Fibroblast of pulmonary artery (primary cell): Measurements from ENCODE around the gene ANKUB1.
"Not testable (repeated sequence)": the region's sequence is repeated elsewhere in the genome, so short reads cannot be mapped to it uniquely, and the experiment has no call there.

Source experiments
- DNase-seq: peaks from one replicate; pipeline ENCODE4 v3.0.0-alpha.2; 2010; ENCODE audit warnings: low read depth
- H3K4me3 ChIP-seq: replicated peaks from 2 replicates; pipeline ENCODE4 v1.5.1; 2011; ENCODE audit warnings: low read depth, mild to moderate bottlenecking, control low read depth, low read length, moderate library complexity
- TF ChIP-seq, protein P1 (sequence below): IDR thresholded peaks from 2 replicates; pipeline ENCODE4 v1.5.1; 2011; ENCODE audit warnings: mild to moderate bottlenecking, control low read depth, low read length, inconsistent platforms; ENCODE audit errors: missing control alignments

The ANKUB1 gene

DNA sequence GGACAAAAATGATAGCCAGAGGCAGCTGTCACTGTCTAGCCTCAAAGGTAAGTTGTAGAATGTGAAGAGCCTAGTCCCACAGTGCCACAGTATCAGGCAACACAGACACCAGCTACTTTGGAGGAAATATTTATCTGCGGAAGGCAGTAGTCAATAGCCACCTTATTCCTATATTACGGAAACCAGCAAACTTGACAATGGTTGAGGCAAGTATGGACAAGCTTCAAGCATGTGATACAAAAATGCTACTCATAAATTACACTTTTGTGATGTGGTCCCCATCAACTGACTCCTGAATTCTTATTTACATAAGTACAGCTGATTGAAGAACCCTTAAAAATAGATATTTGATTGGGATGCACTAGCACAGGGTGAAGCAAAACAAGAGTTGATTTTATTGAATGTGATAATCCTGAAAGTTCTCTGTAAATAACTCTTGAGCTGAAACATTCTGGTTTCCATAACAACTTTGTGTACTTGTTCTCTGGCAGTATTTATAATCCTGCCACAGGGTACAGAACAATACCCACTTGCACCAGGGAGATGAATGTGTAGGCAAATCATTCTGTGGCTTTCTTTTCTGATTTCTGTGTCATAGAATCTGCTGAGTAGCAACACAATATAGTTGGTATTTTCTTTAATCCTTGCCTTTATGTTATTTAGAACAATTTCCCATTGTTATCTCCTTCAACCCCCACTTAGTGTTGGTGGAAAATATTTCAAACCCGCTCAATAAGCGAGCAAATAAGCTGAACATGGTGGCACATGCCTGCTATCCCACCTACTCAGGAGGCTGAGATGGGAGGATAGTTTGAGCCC is at the start of gene ANKUB1:
ANKUB1 (minus strand) TSS at position 103 of the 819 bp plus-strand sequence. CDS start 188 bp downstream, outside the sequence.
- DNase-seq: no peak
- TF ChIP-seq, protein P1, sequence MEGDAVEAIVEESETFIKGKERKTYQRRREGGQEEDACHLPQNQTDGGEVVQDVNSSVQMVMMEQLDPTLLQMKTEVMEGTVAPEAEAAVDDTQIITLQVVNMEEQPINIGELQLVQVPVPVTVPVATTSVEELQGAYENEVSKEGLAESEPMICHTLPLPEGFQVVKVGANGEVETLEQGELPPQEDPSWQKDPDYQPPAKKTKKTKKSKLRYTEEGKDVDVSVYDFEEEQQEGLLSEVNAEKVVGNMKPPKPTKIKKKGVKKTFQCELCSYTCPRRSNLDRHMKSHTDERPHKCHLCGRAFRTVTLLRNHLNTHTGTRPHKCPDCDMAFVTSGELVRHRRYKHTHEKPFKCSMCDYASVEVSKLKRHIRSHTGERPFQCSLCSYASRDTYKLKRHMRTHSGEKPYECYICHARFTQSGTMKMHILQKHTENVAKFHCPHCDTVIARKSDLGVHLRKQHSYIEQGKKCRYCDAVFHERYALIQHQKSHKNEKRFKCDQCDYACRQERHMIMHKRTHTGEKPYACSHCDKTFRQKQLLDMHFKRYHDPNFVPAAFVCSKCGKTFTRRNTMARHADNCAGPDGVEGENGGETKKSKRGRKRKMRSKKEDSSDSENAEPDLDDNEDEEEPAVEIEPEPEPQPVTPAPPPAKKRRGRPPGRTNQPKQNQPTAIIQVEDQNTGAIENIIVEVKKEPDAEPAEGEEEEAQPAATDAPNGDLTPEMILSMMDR: no peak
- no peak within 1 kb of the TSS for H3K4me3 ChIP-seq

- TF ChIP-seq, protein P1: no peak
- no peak overlapping the region for H3K4me3 ChIP-seq
- no peak for DNase-seq
Measured at GRCh38 chr3:149839896-149840295, 47.5 kb upstream of the ANKUB1 start.

GRCh38 chr3:149839469-149839868 is 47.1 kb upstream of the ANKUB1 start:
- H3K4me3 ChIP-seq, DNase-seq: not testable (repeated sequence)

DNA sequence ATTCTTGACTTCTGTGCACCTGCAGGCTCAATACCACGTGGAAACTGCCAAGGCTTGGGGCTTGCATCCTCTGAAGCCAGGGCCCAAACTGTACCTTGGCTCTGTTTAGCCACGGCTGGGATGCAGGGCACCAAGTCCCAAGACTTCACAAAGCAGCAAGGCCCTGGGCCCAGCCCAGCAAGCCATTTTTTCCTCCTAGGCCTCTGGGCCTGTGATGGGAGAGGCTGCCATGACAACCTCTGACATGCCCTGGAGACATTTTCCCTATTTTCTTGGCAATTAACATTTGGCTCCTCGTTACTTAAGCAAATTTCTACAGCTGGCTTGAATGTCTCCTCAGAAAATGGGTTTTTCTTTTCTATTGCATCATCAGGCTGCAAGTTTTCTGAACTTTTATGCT is 46.1 kb upstream of the ANKUB1 start:
- H3K4me3 ChIP-seq, DNase-seq: not testable (repeated sequence)

DNA sequence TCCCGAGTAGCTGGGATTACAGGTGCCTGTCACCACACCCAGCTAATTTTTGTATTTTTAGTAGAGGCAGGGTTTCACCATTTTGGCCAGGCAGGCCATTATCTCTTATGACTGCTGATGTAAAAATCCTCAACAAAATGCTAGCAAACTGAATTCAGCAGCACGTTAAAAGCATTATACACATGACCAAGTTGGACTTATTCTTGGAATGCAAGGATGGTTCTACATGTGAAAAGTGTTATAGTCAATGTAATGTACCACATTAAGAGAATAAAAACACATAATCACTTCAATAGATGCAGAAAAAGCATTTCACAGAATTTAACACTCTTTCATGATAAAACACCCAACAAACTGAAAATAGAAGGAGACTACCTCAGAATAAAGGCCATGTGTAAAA is 40.9 kb upstream of the ANKUB1 start:
- DNase-seq: no peak
- TF ChIP-seq, protein P1: no peak
- no peak overlapping the region for H3K4me3 ChIP-seq

DNA sequence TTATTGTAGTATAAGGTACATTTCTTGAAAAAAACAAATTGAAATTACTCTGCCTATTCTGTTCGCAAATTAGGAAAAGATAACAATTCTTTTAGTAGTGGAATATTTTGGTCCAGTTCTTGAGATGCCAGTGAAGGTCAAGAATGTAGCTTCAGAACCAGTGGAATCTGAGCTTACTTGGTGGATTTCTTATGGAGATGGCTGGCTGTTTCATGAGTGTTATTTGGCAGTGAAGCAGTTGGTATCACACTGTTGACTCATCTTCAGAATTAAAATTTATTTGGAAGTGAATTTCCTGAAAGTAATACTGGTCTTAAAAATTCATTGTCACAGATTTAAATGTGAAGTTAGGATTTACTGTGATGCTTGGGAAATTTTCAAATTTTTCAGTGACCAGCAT is 39.7 kb upstream of the ANKUB1 start:
- TF ChIP-seq, protein P1: no peak

GRCh38 chr3:149831321-149831720 is 39.0 kb upstream of the ANKUB1 start:
- no peak for DNase-seq
- H3K4me3 ChIP-seq: no peak overlapping the region
- TF ChIP-seq, protein P1: no peak

More for the DNA sequence above, 39.7 kb upstream of the ANKUB1 start:
- no peak for DNase-seq
- no peak overlapping the region for H3K4me3 ChIP-seq

- no peak for DNase-seq
- no peak overlapping the region for H3K4me3 ChIP-seq
- TF ChIP-seq, protein P1: no peak
Measured at GRCh38 chr3:149830902-149831301, 38.5 kb upstream of the ANKUB1 start.

GRCh38 chr3:149829631-149830030 is 37.3 kb upstream of the ANKUB1 start:
- DNase-seq, H3K4me3 ChIP-seq: not testable (repeated sequence)
